Measurements from ENCODE around the gene PLPP3. TPM values are rescaled to one million over a fixed set of nuclear protein-coding genes. Genes with fewer than 3 reads are reported as not detected.

Gene PLPP3
- total and polyA plus RNA-seq, 2 experiments from 2014 or later = 41.9 to 61.9 TPM

DNA sequence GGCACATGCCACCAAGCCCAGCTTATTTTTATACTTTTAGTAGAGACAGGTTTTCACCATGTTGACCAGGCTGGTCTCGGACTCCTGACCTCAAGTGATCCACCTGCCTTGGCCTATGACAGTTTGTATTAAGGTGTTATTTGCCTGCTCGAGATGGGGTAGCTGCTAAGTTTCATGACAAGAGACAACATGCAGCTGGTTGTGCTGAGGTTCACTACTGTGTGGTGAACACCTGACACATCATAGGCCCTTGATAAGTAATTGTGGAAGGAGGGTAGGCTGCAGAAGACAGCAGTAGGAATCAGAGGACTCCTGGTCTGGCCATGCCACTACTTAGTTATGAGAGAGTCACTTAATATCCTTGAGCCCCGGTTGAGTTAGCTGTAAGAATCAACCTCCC is 46.2 kb downstream of the PLPP3 start:
- Histone ChIP-seq H3K9me2 (ENCODE audit: insufficient read depth) (peaks cover 5% of the 10 kb centered on the region; the same call in 1 of the 2 replicates), H3K4me2 (no peak overlapping the region), H3K4me1 (ENCODE audit: insufficient read depth) (peaks cover 90% of the 10 kb centered on the region), H3K4me3 (no peak overlapping the region), H3K36me3 (ENCODE audit: insufficient read depth) (peaks cover 7% of the 10 kb centered on the region; the same call in 1 of the 2 replicates), H3K79me2 (replicated peaks; ENCODE audit: insufficient read depth) (peaks cover 86% of the 10 kb centered on the region), H3F3A (replicated peaks; ENCODE audit: low read depth) (peaks cover 18% of the 10 kb centered on the region), H4K20me1 (replicated peaks; ENCODE audit: insufficient read depth) (0 out of 2 replicates have a peak, but pooled peaks cover 3% of the 10 kb centered on the region), H3K27me3 (ENCODE audit: insufficient read depth) (no peaks in the 10 kb centered on the region), H3K27ac (ENCODE audit: low read depth) (no peak overlapping the region), H2AFZ (no peak overlapping the region)
- DNase-seq (ENCODE audit: low spot score) = no peak
- Mint-ChIP-seq H3K4me1 (peaks cover 64% of the 10 kb centered on the region), H3K36me3 (ENCODE audit: low read depth) (peaks cover 24% of the 10 kb centered on the region), H3K9me3 (no peaks in the 10 kb centered on the region), H3K27ac (peak overlapping the region; percentile 68; the same call in 1 of the 2 replicates), H3K4me3 (no peak overlapping the region), H3K27me3 (ENCODE audit: insufficient read depth, low read depth, poor library complexity) (peaks cover 4% of the 10 kb centered on the region)
- no peak for ATAC-seq
- TF ChIP-seq, protein P1, sequence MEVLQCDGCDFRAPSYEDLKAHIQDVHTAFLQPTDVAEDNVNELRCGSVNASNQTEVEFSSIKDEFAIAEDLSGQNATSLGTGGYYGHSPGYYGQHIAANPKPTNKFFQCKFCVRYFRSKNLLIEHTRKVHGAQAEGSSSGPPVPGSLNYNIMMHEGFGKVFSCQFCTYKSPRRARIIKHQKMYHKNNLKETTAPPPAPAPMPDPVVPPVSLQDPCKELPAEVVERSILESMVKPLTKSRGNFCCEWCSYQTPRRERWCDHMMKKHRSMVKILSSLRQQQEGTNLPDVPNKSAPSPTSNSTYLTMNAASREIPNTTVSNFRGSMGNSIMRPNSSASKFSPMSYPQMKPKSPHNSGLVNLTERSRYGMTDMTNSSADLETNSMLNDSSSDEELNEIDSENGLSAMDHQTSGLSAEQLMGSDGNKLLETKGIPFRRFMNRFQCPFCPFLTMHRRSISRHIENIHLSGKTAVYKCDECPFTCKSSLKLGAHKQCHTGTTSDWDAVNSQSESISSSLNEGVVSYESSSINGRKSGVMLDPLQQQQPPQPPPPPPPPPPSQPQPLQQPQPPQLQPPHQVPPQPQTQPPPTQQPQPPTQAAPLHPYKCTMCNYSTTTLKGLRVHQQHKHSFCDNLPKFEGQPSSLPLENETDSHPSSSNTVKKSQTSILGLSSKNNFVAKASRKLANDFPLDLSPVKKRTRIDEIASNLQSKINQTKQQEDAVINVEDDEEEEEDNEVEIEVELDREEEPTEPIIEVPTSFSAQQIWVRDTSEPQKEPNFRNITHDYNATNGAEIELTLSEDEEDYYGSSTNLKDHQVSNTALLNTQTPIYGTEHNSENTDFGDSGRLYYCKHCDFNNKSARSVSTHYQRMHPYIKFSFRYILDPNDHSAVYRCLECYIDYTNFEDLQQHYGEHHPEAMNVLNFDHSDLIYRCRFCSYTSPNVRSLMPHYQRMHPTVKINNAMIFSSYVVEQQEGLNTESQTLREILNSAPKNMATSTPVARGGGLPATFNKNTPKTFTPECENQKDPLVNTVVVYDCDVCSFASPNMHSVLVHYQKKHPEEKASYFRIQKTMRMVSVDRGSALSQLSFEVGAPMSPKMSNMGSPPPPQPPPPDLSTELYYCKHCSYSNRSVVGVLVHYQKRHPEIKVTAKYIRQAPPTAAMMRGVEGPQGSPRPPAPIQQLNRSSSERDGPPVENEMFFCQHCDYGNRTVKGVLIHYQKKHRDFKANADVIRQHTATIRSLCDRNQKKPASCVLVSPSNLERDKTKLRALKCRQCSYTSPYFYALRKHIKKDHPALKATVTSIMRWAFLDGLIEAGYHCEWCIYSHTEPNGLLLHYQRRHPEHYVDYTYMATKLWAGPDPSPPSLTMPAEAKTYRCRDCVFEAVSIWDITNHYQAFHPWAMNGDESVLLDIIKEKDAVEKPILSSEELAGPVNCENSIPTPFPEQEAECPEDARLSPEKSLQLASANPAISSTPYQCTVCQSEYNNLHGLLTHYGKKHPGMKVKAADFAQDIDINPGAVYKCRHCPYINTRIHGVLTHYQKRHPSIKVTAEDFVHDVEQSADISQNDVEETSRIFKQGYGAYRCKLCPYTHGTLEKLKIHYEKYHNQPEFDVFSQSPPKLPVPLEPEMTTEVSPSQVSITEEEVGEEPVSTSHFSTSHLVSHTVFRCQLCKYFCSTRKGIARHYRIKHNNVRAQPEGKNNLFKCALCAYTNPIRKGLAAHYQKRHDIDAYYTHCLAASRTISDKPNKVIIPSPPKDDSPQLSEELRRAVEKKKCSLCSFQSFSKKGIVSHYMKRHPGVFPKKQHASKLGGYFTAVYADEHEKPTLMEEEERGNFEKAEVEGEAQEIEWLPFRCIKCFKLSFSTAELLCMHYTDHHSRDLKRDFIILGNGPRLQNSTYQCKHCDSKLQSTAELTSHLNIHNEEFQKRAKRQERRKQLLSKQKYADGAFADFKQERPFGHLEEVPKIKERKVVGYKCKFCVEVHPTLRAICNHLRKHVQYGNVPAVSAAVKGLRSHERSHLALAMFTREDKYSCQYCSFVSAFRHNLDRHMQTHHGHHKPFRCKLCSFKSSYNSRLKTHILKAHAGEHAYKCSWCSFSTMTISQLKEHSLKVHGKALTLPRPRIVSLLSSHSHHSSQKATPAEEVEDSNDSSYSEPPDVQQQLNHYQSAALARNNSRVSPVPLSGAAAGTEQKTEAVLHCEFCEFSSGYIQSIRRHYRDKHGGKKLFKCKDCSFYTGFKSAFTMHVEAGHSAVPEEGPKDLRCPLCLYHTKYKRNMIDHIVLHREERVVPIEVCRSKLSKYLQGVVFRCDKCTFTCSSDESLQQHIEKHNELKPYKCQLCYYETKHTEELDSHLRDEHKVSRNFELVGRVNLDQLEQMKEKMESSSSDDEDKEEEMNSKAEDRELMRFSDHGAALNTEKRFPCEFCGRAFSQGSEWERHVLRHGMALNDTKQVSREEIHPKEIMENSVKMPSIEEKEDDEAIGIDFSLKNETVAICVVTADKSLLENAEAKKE (CRISPR knock-in tag; IDR thresholded peaks at IDR 0.05) = no peak
- TF ChIP-seq ZNF114 (CRISPR knock-in tag; IDR thresholded peaks at IDR 0.05) (no peak), CREB1 (CRISPR knock-in tag; IDR thresholded peaks at IDR 0.05; ENCODE audit: low read depth) (no peak), STAT1 (IDR thresholded peaks at IDR 0.05; ENCODE audit: unreplicated experiment) (no peak), JUNB (IDR thresholded peaks at IDR 0.05; ENCODE audit: unreplicated experiment) (no peak)
- TF ChIP-seq, protein P2, sequence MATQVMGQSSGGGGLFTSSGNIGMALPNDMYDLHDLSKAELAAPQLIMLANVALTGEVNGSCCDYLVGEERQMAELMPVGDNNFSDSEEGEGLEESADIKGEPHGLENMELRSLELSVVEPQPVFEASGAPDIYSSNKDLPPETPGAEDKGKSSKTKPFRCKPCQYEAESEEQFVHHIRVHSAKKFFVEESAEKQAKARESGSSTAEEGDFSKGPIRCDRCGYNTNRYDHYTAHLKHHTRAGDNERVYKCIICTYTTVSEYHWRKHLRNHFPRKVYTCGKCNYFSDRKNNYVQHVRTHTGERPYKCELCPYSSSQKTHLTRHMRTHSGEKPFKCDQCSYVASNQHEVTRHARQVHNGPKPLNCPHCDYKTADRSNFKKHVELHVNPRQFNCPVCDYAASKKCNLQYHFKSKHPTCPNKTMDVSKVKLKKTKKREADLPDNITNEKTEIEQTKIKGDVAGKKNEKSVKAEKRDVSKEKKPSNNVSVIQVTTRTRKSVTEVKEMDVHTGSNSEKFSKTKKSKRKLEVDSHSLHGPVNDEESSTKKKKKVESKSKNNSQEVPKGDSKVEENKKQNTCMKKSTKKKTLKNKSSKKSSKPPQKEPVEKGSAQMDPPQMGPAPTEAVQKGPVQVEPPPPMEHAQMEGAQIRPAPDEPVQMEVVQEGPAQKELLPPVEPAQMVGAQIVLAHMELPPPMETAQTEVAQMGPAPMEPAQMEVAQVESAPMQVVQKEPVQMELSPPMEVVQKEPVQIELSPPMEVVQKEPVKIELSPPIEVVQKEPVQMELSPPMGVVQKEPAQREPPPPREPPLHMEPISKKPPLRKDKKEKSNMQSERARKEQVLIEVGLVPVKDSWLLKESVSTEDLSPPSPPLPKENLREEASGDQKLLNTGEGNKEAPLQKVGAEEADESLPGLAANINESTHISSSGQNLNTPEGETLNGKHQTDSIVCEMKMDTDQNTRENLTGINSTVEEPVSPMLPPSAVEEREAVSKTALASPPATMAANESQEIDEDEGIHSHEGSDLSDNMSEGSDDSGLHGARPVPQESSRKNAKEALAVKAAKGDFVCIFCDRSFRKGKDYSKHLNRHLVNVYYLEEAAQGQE (IDR thresholded peaks at IDR 0.05; ENCODE audit: unreplicated experiment) = no peak
- TF ChIP-seq, protein P3, sequence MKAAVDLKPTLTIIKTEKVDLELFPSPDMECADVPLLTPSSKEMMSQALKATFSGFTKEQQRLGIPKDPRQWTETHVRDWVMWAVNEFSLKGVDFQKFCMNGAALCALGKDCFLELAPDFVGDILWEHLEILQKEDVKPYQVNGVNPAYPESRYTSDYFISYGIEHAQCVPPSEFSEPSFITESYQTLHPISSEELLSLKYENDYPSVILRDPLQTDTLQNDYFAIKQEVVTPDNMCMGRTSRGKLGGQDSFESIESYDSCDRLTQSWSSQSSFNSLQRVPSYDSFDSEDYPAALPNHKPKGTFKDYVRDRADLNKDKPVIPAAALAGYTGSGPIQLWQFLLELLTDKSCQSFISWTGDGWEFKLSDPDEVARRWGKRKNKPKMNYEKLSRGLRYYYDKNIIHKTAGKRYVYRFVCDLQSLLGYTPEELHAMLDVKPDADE (IDR thresholded peaks at IDR 0.05) = no peak
